OCI-M2 (cell line): ENCODE results near the gene CAMK1G.

Experiments used
- DNase-seq: peaks from one replicate; lab custom pipeline; 2025; ENCODE audit not compliant: unreplicated experiment; lab: John Stamatoyannopoulos, UW

The CAMK1G gene

GRCh38 chr1:209633335-209633997 lies 50.0 kb downstream of the CAMK1G start:
- no peak for DNase-seq

GRCh38 chr1:209634005-209634737 lies 50.7 kb downstream of the CAMK1G start:
- DNase-seq, result no peak

GRCh38 chr1:209635850-209636249 lies 52.3 kb downstream of the CAMK1G start:
- DNase-seq, result no peak

- DNase-seq, result no peak
Observed at GRCh38 chr1:209641832-209642172, 58.3 kb downstream of the CAMK1G start.

- no peak for DNase-seq
Observed at GRCh38 chr1:209642816-209643215, 59.3 kb downstream of the CAMK1G start.

DNA sequence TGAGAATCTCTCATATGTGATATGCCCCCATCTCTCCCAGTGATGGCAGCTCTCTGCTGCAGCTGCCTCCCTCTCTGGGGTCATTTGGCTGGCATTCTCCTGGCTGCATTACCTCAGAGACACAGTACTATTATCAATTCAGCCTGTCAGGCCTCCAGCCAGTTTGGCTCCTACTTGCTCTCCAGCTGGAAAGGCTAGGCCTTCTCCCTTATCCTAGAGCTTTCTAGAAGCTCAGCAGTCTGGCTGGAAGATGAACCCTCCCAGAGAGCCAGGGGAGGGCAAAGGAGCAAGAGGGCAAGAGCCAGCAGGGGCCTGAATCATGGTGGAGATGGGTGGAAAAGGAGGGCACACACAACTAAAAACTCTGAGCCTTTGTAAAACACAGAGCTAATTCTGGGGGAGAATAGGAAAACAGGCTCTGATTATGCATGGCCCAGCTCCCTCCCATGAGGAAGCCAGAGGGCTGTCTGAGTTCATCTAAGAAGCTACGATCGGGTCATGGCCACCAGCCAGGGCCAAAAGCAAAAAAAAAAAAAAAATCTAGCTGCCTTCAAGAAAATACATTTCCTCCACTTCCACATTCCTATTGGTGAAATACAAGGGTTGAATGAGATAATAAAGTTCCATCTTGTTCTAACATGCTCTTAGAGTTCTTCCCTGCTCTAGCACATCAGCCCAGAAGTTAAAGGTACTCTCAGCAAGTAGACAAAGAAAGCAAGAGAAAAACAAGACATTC lies 59.9 kb downstream of the CAMK1G start:
- no peak for DNase-seq

GRCh38 chr1:209645574-209646452 lies 62.3 kb downstream of the CAMK1G start:
- no peak for DNase-seq

DNA sequence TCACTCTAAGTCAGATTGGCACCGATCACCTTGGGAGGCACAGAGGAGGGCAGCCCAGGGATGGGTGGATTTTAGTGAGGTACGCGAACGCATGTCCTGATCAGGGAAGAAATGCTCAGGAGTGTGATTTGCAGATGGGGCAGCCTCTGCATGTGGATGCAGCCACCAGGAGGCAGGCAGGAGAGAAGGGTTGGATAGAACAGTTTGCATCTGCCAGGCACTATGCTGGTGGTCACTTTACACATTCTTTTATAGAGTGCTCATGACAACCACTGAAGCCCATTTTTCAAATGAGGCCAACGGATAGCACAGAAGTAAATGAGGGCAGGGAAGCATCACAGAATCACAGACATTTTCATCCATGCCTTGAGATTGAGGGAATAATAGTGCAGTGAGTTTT lies 63.0 kb downstream of the CAMK1G start:
- no peak for DNase-seq

GRCh38 chr1:209647156-209647555 lies 63.6 kb downstream of the CAMK1G start:
- DNase-seq, result no peak

- no peak for DNase-seq
Observed at GRCh38 chr1:209648346-209648745, 64.8 kb downstream of the CAMK1G start.

GRCh38 chr1:209648931-209649776 lies 65.6 kb downstream of the CAMK1G start:
- DNase-seq, result no peak

- no peak for DNase-seq
Observed at GRCh38 chr1:209650454-209650853, 66.9 kb downstream of the CAMK1G start.

- no peak for DNase-seq
Observed at GRCh38 chr1:209651138-209651587, 67.6 kb downstream of the CAMK1G start.

GRCh38 chr1:209652121-209652735 lies 68.7 kb downstream of the CAMK1G start, which contains the start of gene LAMB3:
Gene LAMB3, minus strand, starts transcription at chr1:209652425. Its CDS starts 1,481 bp downstream, at chr1:209650944.
- DNase-seq, result no peak

GRCh38 chr1:209652873-209653401 lies 69.4 kb downstream of the CAMK1G start:
- no peak for DNase-seq

GRCh38 chr1:209653915-209654351 lies 70.4 kb downstream of the CAMK1G start:
- no peak for DNase-seq

- DNase-seq, result no peak
Observed at GRCh38 chr1:209655411-209656231, 72.1 kb downstream of the CAMK1G start.

- DNase-seq, result no peak
Observed at GRCh38 chr1:209657140-209657879, 73.8 kb downstream of the CAMK1G start.
